ENCODE data around the gene HSPA1A. TPM values are rescaled to one million over a fixed set of nuclear protein-coding genes. Genes with fewer than 3 reads are reported as not detected.

The HSPA1A gene
- total and polyA plus RNA-seq, 9 of the 15 experiments (the other 6 are each of a cell fraction or from before 2014, with no cell fraction given), result 2.2 to 273 (median 107) TPM

DNA sequence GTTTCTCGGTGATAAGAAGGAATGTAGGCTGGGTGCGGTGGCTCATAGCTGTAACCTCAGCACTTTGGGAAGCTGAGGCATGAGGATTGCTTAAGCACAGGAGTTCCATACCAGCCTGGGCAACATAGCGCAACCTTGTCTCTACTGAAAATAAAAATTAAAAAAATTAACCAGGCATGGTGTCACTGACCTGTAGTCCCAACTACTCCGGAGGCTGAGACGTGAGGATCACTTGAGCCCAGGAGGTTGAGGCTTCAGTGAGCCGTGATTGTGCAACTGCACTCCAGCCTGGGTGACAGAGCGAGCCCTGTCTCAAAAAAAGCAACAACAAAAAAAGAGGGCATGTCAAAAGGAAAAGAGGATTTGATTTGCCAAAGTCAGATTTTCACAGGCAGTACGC lies 43.4 kb downstream of the HSPA1A start:
- no peaks in the 10 kb centered on the region for H4K20me1 ChIP-seq (replicated peaks; ENCODE audit: control insufficient read depth, insufficient read depth, low read length)
- peak overlapping the region in 1 of 2 experiments; percentile 8; a peak in 1 of 4 replicates for H3K9ac ChIP-seq (ENCODE audit: insufficient read depth in 1 of 2, low read depth in 2 of 2, low read length in 2 of 2)
- no peaks in the 10 kb centered on the region for H3K27me3 ChIP-seq (ENCODE audit: control insufficient read depth in 2 of 2, insufficient read depth in 2 of 2, low read length in 2 of 2)
- H2AFZ ChIP-seq (ENCODE audit: low read depth, low read length), result no peak overlapping the region
- H3K79me2 ChIP-seq (ENCODE audit: control insufficient read depth, insufficient read depth, low read length), result peaks cover 10% of the 10 kb centered on the region; the same call in 2 of the 3 replicates
- peaks cover 40% of the 10 kb centered on the region; the same call in 2 of the 3 replicates for H3K36me3 ChIP-seq (ENCODE audit: control insufficient read depth, insufficient read depth, low read length)
- 92% methylated on average over 8 of the region's 8 CpGs for WGBS (ENCODE audit: insufficient coverage, low coverage, missing lambda C conversion rate)
- in situ Hi-C loops (cut with MboI) (no loop called here), intact Hi-C loops (cut with micrococcal nuclease) (no loop called here)
- POLR2A ChIA-PET, result interaction anchor here (0.8 to 6.2 kb wide), 6 partner anchors 14 to 207 kb away, joined by 4 to 91 read pairs (median 8); partner anchors contain the start of genes BAG6, CSNK2B and GPANK1
- H3K27ac ChIP-seq (ENCODE audit: extremely low read depth, low read depth, low read length), result no peak overlapping the region
- H3K4me2 ChIP-seq (ENCODE audit: insufficient read depth, low read length), result no peak overlapping the region
- no peak for FAIRE-seq
- peaks cover 9% of the 10 kb centered on the region for H3K9me1 ChIP-seq (ENCODE audit: control insufficient read depth, insufficient read depth, low read length)
- no peak overlapping the region for H3K4me3 ChIP-seq
- H3K9me3 ChIP-seq (replicated peaks; ENCODE audit: control insufficient read depth, insufficient read depth, low read depth, low read length), result no peaks in the 10 kb centered on the region
- no peak for ATAC-seq
- peaks cover 7 to 21% of the 10 kb centered on the region in 2 experiments; a peak in 4 of 5 replicates for H3K4me1 ChIP-seq (replicated peaks in 1 of 2; ENCODE audit: control insufficient read depth in 2 of 2, insufficient read depth in 2 of 2, low read length in 2 of 2)
- no TSS peak for BruUV-seq (replicated peaks)
- DNase-seq (ENCODE audit: extremely low read depth in 1 of 4, low spot score in 3 of 4), result no peak
- CTCF ChIA-PET (ENCODE audit: low intra/inter-chr PET ratio), result no interaction called here
- TF ChIP-seq, protein P1, sequence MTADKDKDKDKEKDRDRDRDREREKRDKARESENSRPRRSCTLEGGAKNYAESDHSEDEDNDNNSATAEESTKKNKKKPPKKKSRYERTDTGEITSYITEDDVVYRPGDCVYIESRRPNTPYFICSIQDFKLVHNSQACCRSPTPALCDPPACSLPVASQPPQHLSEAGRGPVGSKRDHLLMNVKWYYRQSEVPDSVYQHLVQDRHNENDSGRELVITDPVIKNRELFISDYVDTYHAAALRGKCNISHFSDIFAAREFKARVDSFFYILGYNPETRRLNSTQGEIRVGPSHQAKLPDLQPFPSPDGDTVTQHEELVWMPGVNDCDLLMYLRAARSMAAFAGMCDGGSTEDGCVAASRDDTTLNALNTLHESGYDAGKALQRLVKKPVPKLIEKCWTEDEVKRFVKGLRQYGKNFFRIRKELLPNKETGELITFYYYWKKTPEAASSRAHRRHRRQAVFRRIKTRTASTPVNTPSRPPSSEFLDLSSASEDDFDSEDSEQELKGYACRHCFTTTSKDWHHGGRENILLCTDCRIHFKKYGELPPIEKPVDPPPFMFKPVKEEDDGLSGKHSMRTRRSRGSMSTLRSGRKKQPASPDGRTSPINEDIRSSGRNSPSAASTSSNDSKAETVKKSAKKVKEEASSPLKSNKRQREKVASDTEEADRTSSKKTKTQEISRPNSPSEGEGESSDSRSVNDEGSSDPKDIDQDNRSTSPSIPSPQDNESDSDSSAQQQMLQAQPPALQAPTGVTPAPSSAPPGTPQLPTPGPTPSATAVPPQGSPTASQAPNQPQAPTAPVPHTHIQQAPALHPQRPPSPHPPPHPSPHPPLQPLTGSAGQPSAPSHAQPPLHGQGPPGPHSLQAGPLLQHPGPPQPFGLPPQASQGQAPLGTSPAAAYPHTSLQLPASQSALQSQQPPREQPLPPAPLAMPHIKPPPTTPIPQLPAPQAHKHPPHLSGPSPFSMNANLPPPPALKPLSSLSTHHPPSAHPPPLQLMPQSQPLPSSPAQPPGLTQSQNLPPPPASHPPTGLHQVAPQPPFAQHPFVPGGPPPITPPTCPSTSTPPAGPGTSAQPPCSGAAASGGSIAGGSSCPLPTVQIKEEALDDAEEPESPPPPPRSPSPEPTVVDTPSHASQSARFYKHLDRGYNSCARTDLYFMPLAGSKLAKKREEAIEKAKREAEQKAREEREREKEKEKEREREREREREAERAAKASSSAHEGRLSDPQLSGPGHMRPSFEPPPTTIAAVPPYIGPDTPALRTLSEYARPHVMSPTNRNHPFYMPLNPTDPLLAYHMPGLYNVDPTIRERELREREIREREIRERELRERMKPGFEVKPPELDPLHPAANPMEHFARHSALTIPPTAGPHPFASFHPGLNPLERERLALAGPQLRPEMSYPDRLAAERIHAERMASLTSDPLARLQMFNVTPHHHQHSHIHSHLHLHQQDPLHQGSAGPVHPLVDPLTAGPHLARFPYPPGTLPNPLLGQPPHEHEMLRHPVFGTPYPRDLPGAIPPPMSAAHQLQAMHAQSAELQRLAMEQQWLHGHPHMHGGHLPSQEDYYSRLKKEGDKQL (CRISPR knock-in tag; IDR thresholded peaks at IDR 0.05; ENCODE audit: borderline replicate concordance), result no peak
- TF ChIP-seq CEBPB (tag; IDR thresholded peaks at IDR 0.05), result peak; percentile 76
- TF ChIP-seq NCOR1 (IDR thresholded peaks at IDR 0.05), result no peak
- no peak for TF ChIP-seq ZZZ3 (IDR thresholded peaks at IDR 0.05)
- no peak for TF ChIP-seq NFRKB (IDR thresholded peaks at IDR 0.05; ENCODE audit: low read depth)
- no peak for TF ChIP-seq FOXO4 (CRISPR knock-in tag; IDR thresholded peaks at IDR 0.05)
- TF ChIP-seq ZNF134 (CRISPR knock-in tag; conservative IDR thresholded peaks at IDR 0.05), result no peak
- TF ChIP-seq ZFP91 (CRISPR knock-in tag; IDR thresholded peaks at IDR 0.05), result no peak
- no peak for TF ChIP-seq CHAMP1 (IDR thresholded peaks at IDR 0.05)
- TF ChIP-seq CTBP1 (IDR thresholded peaks at IDR 0.05; ENCODE audit: borderline replicate concordance), result no peak
- TF ChIP-seq POLR2G (IDR thresholded peaks at IDR 0.05; ENCODE audit: low read depth, low read length), result no peak
- no peak for TF ChIP-seq MXI1 (IDR thresholded peaks at IDR 0.05; ENCODE audit: low read depth, low read length)
- no peak for TF ChIP-seq CBFA2T3 (IDR thresholded peaks at IDR 0.05)
